Measurements from ENCODE around the gene DOC2B. TPM values are rescaled to one million over a fixed set of nuclear protein-coding genes. Genes with fewer than 3 reads are reported as not detected.

Gene DOC2B
- total and polyA plus RNA-seq, 9 of the 15 experiments (the other 6 are each of a cell fraction or from before 2014, with no cell fraction given), result 0.02 TPM; not detected in 8

DNA sequence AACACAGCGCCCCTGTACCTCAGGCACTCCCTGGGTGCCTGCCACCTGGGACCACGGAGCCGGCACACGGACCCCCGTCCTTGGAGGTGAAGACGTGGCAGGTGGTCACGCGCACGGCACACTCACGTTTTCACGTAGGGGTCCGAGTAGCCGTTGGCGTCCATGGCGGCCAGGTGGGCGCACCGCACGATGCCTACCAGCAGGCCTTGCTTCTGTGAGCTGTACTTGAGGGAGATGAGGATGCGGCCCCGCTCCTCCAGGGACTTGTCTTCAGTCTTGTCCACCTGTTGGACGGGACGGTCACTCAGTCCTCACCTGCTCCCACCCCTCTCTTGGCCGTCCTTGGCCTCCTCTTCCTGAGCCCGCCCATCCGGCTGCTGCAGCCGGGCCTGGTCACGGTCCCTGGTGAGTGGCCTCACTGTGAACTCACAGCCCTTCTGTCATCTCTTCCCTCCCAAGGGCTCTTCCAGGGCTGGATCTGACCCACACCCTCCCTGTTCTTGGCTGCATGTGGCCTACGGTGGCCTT lies 25.3 kb downstream of the DOC2B start:
- no peak overlapping the region for H3K4me3 ChIP-seq
- ATAC-seq (no peak), FAIRE-seq (no peak), DNase-seq (ENCODE audit: extremely low read depth in 1 of 4, low spot score in 3 of 4) (no peak)
- peaks cover 2 to 35% of the 10 kb centered on the region in 2 experiments for H3K27me3 ChIP-seq (ENCODE audit: control insufficient read depth in 2 of 2, insufficient read depth in 2 of 2, low read length in 2 of 2)
- no peaks in the 10 kb centered on the region for H3K9me3 ChIP-seq (replicated peaks; ENCODE audit: control insufficient read depth, insufficient read depth, low read depth, low read length)
- intact Hi-C loops (cut with micrococcal nuclease), result no loop called here
- no peak overlapping the region for H3K9ac ChIP-seq (ENCODE audit: insufficient read depth in 1 of 2, low read depth in 2 of 2, low read length in 2 of 2)
- H3K9me1 ChIP-seq (ENCODE audit: control insufficient read depth, insufficient read depth, low read length), result no peaks in the 10 kb centered on the region
- in situ Hi-C loops (cut with MboI), result no loop called here
- no peak overlapping the region for H3K27ac ChIP-seq (ENCODE audit: extremely low read depth, low read depth, low read length)
- H3K79me2 ChIP-seq (ENCODE audit: control insufficient read depth, insufficient read depth, low read length), result no peaks in the 10 kb centered on the region
- CTCF ChIA-PET (ENCODE audit: low intra/inter-chr PET ratio), result no interaction called here
- POLR2A ChIA-PET, result interaction anchor here (0.7 kb wide), 1 partner anchor 43 kb away, joined by 4 read pairs; no protein-coding TSS in a partner anchor
- 0% methylated on average over 14 of the region's 28 CpGs for WGBS (ENCODE audit: insufficient coverage, low coverage, missing lambda C conversion rate)
- no TSS peak for BruUV-seq (replicated peaks)
- H3K4me1 ChIP-seq (replicated peaks in 1 of 2; ENCODE audit: control insufficient read depth in 2 of 2, insufficient read depth in 2 of 2, low read length in 2 of 2), result no peaks in the 10 kb centered on the region
- H3K4me2 ChIP-seq (ENCODE audit: insufficient read depth, low read length), result no peak overlapping the region
- no peaks in the 10 kb centered on the region for H3K36me3 ChIP-seq (ENCODE audit: control insufficient read depth, insufficient read depth, low read length)
- H4K20me1 ChIP-seq (replicated peaks; ENCODE audit: control insufficient read depth, insufficient read depth, low read length), result no peaks in the 10 kb centered on the region
- H2AFZ ChIP-seq (ENCODE audit: low read depth, low read length), result no peak overlapping the region
- TF ChIP-seq PCBP2 (IDR thresholded peaks at IDR 0.05; ENCODE audit: low read depth, low read length, poor library complexity, severe bottlenecking), result no peak
- TF ChIP-seq PRMT5 (CRISPR knock-in tag; IDR thresholded peaks at IDR 0.05), result no peak
- no peak for TF ChIP-seq NR2C2 (CRISPR knock-in tag; IDR thresholded peaks at IDR 0.05)
- TF ChIP-seq NR2C2 (tag; IDR thresholded peaks at IDR 0.05), result no peak
- TF ChIP-seq ETV1 (tag; conservative IDR thresholded peaks at IDR 0.05; ENCODE audit: low read depth), result no peak
- TF ChIP-seq ZNF75A (CRISPR knock-in tag; IDR thresholded peaks at IDR 0.05), result no peak
- TF ChIP-seq CBFA2T3 (IDR thresholded peaks at IDR 0.05), result no peak
- TF ChIP-seq, protein P1, sequence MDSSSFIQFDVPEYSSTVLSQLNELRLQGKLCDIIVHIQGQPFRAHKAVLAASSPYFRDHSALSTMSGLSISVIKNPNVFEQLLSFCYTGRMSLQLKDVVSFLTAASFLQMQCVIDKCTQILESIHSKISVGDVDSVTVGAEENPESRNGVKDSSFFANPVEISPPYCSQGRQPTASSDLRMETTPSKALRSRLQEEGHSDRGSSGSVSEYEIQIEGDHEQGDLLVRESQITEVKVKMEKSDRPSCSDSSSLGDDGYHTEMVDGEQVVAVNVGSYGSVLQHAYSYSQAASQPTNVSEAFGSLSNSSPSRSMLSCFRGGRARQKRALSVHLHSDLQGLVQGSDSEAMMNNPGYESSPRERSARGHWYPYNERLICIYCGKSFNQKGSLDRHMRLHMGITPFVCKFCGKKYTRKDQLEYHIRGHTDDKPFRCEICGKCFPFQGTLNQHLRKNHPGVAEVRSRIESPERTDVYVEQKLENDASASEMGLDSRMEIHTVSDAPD (CRISPR knock-in tag; IDR thresholded peaks at IDR 0.05), result no peak
- TF ChIP-seq, protein P2, sequence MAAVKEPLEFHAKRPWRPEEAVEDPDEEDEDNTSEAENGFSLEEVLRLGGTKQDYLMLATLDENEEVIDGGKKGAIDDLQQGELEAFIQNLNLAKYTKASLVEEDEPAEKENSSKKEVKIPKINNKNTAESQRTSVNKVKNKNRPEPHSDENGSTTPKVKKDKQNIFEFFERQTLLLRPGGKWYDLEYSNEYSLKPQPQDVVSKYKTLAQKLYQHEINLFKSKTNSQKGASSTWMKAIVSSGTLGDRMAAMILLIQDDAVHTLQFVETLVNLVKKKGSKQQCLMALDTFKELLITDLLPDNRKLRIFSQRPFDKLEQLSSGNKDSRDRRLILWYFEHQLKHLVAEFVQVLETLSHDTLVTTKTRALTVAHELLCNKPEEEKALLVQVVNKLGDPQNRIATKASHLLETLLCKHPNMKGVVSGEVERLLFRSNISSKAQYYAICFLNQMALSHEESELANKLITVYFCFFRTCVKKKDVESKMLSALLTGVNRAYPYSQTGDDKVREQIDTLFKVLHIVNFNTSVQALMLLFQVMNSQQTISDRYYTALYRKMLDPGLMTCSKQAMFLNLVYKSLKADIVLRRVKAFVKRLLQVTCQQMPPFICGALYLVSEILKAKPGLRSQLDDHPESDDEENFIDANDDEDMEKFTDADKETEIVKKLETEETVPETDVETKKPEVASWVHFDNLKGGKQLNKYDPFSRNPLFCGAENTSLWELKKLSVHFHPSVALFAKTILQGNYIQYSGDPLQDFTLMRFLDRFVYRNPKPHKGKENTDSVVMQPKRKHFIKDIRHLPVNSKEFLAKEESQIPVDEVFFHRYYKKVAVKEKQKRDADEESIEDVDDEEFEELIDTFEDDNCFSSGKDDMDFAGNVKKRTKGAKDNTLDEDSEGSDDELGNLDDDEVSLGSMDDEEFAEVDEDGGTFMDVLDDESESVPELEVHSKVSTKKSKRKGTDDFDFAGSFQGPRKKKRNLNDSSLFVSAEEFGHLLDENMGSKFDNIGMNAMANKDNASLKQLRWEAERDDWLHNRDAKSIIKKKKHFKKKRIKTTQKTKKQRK (IDR thresholded peaks at IDR 0.05; ENCODE audit: borderline replicate concordance, low read depth, low read length), result no peak
- no peak for TF ChIP-seq ZNF311 (CRISPR knock-in tag; IDR thresholded peaks at IDR 0.05)
- TF ChIP-seq ZNF79 (CRISPR knock-in tag; IDR thresholded peaks at IDR 0.05; ENCODE audit: low read depth), result no peak
- TF ChIP-seq ETV6 (IDR thresholded peaks at IDR 0.05; ENCODE audit: borderline replicate concordance in 1 of 2, low read depth in 2 of 2, low read length in 1 of 2), result no peak
- no peak for TF ChIP-seq ETV6 (CRISPR knock-in tag; IDR thresholded peaks at IDR 0.05; ENCODE audit: borderline replicate concordance)
- no peak for TF ChIP-seq FOSL1 (tag; conservative IDR thresholded peaks at IDR 0.05)
- TF ChIP-seq CBX2 (IDR thresholded peaks at IDR 0.05; ENCODE audit: insufficient read depth, low read length, poor library complexity, severe bottlenecking), result no peak
- TF ChIP-seq, protein P3, sequence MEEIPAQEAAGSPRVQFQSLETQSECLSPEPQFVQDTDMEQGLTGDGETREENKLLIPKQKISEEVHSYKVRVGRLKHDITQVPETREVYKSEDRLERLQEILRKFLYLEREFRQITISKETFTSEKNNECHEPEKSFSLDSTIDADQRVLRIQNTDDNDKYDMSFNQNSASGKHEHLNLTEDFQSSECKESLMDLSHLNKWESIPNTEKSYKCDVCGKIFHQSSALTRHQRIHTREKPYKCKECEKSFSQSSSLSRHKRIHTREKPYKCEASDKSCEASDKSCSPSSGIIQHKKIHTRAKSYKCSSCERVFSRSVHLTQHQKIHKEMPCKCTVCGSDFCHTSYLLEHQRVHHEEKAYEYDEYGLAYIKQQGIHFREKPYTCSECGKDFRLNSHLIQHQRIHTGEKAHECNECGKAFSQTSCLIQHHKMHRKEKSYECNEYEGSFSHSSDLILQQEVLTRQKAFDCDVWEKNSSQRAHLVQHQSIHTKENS (CRISPR knock-in tag; IDR thresholded peaks at IDR 0.05), result no peak
